Subcutaneous adipose tissue (tissue), 4 donors: ENCODE results near the gene DRD2. TPM values are rescaled to one million over a fixed set of nuclear protein-coding genes. Genes with fewer than 3 reads are reported as not detected.

ENCODE experiments used
- CTCF ChIP-seq: fragments of 450-650 bp; IDR thresholded peaks from one replicate; pipeline ENCODE4 v1.5.1; 2016; ENCODE audit warnings: low read depth, mild to moderate bottlenecking, control low read depth, antibody characterized with exemption, moderate library complexity
- total RNA-seq, 4 donors: library from RNA; depleted of rRNA; stranded (reverse); fragments of >200 nt; gene quantifications; one replicate each; pipeline ENCODE4 v1.1.0, GENCODE V29; 2016

The DRD2 gene
- total RNA-seq, 4 donors from 2014 or later, result not detected

- TF ChIP-seq CTCF, result no peak
Observed at GRCh38 chr11:113507341-113507740, 32.1 kb upstream of the DRD2 start.

GRCh38 chr11:113506893-113507292 is 31.7 kb upstream of the DRD2 start:
- TF ChIP-seq CTCF, result no peak

GRCh38 chr11:113506461-113506860 is 31.3 kb upstream of the DRD2 start:
- no peak for TF ChIP-seq CTCF

GRCh38 chr11:113505541-113506375 is 30.6 kb upstream of the DRD2 start:
- no peak for TF ChIP-seq CTCF

GRCh38 chr11:113505046-113505445 is 29.8 kb upstream of the DRD2 start:
- TF ChIP-seq CTCF, result no peak

GRCh38 chr11:113504586-113504985 is 29.4 kb upstream of the DRD2 start:
- no peak for TF ChIP-seq CTCF

- no peak for TF ChIP-seq CTCF
Observed at GRCh38 chr11:113504071-113504470, 28.9 kb upstream of the DRD2 start.
